Retinal pigment epithelial cell (primary cell): Measurements from ENCODE around the gene HOXC5.

ENCODE experiments used
- DNase-seq: peaks from one replicate; pipeline ENCODE4 v3.0.0-alpha.2; 2010; ENCODE audit warnings: low read depth
- H3K4me3 ChIP-seq: 2 replicates; pipeline ENCODE4 v1.5.1; 2011; ENCODE audit warnings: mild to moderate bottlenecking, low read length, control low read depth, moderate library complexity
- TF ChIP-seq, protein P1 (sequence below): conservative IDR thresholded peaks from 2 replicates; pipeline ENCODE4 v1.5.1; 2011; ENCODE audit warnings: low read depth, low read length, control low read depth, inconsistent platforms

HOXC5 gene

DNA sequence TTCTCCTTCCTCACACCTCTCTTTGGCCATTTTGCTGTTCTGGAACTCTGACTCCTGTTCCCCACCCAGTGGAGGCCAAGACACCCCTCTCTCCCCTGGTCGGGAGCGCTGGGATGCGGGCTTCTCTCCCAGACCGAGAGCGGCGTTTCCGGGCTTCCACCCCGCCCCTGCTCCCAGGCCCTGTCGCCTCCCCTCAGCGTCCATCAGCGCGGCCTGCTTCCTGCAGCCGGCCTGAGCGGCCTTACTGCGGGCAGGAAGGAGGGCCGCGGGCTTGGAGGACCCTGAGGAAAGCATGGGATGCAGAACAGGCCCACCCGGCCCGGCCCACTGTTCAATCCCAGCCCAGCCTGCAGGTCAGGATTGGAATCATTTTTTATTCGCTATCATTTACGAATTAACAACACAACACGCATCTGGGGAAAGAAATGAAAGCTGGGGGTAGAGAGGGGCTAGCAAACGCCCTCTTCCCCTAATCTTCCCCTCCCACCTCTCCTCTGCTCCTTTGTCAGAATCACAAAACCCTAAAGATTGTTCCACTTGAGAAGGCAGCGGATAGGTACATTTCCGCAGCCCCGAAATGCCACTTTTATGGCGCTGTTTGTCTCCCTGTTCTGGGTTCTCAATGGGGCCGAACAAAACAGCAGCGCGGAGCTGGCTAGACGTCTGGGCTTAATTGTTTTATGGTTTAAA lies 27.9 kb upstream of the HOXC5 start:
- TF ChIP-seq, protein P1, sequence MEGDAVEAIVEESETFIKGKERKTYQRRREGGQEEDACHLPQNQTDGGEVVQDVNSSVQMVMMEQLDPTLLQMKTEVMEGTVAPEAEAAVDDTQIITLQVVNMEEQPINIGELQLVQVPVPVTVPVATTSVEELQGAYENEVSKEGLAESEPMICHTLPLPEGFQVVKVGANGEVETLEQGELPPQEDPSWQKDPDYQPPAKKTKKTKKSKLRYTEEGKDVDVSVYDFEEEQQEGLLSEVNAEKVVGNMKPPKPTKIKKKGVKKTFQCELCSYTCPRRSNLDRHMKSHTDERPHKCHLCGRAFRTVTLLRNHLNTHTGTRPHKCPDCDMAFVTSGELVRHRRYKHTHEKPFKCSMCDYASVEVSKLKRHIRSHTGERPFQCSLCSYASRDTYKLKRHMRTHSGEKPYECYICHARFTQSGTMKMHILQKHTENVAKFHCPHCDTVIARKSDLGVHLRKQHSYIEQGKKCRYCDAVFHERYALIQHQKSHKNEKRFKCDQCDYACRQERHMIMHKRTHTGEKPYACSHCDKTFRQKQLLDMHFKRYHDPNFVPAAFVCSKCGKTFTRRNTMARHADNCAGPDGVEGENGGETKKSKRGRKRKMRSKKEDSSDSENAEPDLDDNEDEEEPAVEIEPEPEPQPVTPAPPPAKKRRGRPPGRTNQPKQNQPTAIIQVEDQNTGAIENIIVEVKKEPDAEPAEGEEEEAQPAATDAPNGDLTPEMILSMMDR, result no peak
- H3K4me3 ChIP-seq, result no peak overlapping the region
- no peak for DNase-seq

DNA sequence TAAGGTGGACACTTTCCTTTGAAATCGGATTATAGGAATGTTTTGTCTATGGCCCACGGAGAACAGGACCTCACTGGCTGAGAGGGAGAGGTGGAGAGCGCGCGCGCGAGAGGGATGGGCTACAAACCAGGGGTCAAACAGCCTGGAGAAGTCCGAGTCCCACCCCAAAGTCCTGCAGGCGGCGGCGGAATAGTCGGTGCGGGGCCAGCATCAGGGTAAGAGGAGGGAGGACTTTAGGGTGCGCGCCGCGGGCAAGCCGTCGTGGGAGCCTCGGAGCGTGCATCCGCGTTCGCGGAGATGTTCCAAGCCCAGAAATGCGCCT lies 27.4 kb upstream of the HOXC5 start:
- DNase-seq, result no peak
- no peak overlapping the region for H3K4me3 ChIP-seq
- TF ChIP-seq, protein P1, result no peak

DNA sequence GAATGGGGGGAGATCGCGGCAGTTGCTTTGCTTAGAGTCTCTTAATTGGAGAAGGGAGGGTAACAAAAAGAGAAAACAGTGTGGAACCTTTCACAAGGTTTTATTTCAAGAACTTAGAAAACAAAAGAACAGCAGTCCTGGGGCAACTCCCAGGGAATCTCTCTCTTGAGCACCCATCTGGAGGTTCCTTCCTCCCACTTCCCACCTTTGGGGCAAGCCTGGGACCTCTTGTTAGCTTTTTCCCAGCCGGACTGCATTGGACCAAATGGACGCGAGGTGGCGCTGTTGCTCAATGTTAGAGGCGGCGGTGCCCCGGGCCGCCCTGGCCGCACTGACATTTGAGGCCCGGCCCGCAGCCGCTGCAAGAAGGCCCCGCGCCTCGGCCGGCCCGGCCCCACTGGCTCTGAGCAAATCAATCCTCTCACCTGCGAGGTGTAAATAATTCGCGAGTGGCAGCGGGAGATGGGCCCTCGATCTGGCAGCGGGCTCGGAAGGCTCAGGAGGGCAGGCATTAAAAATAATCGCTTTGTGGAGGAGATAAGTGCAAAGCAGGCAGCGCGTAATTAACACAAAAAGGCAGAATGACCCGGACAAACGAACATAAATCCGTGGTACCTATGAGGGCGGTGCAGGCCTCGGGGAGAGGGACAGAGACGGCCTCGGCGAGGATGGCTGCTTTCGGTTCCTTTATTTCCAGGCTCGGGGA lies 26.8 kb upstream of the HOXC5 start:
- TF ChIP-seq, protein P1, result peak; percentile 84
- no peak for DNase-seq
- H3K4me3 ChIP-seq, result no peak overlapping the region

DNA sequence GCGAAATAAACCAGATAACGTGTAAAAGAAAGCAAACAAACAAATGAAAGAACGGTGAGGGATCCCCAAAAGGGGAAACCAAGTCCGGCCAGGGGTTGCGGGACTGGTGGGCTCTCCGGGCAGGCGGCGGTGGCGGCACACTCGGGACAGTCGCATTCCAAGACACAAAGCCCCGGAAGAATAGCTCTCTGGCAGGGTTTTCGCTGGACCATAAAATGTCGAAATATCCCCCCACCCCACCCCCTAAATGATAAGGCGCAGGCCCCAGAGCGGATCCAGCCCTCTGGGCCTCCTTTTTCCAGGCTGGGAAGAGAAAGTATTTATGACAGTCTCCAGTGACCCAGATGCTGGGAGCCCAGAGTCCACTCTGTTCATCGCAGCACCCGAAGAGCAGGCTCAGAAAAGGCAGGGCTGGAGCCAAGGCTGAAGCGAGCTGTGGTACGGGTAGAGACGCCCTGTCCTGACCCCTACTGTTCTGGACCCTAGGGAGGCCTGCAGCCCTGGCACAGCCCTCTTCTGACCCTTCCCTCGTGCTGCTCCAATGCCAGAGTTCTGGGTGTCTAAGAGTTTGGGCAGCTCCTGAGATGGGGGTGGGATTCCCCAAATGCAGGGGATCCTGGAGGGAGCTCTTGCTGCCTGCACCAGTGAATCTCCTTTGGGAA lies 26.2 kb upstream of the HOXC5 start:
- no peak for DNase-seq
- TF ChIP-seq, protein P1, result no peak
- no peak overlapping the region for H3K4me3 ChIP-seq

DNA sequence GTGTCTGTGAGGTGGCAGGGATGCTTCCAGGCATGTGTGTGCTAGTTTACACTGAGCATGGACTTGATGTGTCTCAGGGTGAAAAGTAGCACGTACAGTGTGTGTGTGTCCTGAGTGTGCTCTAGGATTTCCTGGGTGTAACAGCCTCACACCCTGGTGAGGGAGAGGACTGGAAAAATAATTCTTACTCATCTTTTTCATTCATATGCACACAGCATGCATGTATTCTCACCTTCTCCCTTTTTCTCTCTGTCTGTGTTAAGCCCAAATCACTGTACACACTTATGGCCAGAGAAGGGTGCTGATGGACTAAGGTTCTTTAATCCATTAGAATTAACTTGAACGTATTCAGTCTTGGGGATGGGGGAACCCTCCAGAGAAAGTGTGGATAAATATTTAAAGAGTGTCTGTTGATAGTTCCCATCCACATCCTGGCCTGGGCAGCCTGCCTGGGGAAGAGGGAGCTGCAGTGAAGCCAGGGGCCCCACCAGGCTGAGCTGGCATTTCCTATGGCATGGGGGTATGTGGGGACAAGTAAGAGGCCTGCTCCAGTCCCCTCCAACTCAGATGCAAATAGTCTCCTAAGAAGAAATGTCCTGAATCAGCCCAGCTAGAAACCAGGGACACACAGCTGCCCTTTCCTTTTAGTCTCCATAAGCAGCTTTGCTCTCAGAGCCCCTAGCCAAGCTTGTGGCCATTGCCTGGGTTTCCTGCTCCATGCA lies 25.2 kb upstream of the HOXC5 start:
- DNase-seq, result no peak
- TF ChIP-seq, protein P1, result no peak
- no peak overlapping the region for H3K4me3 ChIP-seq

DNA sequence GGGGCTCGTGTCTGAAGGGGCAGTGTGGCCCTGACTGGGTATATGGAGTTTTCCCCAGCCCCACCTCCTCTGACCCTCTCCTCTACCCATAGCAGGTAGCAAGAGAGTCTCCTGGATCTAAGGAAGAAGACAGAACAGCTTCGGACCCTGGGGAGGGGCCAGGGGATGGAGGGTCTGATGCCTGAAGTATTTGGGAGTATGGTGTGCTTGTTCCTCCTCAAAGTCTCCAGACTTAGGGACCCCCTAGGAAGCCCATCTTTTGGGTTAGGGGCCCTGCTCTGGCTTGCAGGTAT lies 24.6 kb upstream of the HOXC5 start:
- H3K4me3 ChIP-seq, result no peak overlapping the region
- TF ChIP-seq, protein P1, result no peak
- no peak for DNase-seq
